Measurements from ENCODE around the gene PARP3. TPM values are rescaled to one million over a fixed set of nuclear protein-coding genes. Genes with fewer than 3 reads are reported as not detected.
"Not testable (repeated sequence)": the region's sequence is repeated elsewhere in the genome, so short reads cannot be mapped to it uniquely, and the experiment has no call there.

Gene PARP3
- total and polyA plus RNA-seq, 9 of the 15 experiments (the other 6 are each of a cell fraction or from before 2014, with no cell fraction given), result 0.46 to 6.6 (median 4.5) TPM

- ATAC-seq; in situ Hi-C loops (cut with MboI); FAIRE-seq; H3K9me3 ChIP-seq (replicated peaks; ENCODE audit: control insufficient read depth, insufficient read depth, low read depth, low read length); H3K9me1 ChIP-seq (ENCODE audit: control insufficient read depth, insufficient read depth, low read length); BruUV-seq (replicated peaks); H3K4me3 ChIP-seq; H3K4me2 ChIP-seq (ENCODE audit: insufficient read depth, low read length); CTCF ChIA-PET (ENCODE audit: low intra/inter-chr PET ratio); intact Hi-C loops (cut with micrococcal nuclease); H4K20me1 ChIP-seq (replicated peaks; ENCODE audit: control insufficient read depth, insufficient read depth, low read length); H3K27me3 ChIP-seq (ENCODE audit: control insufficient read depth in 2 of 2, insufficient read depth in 2 of 2, low read length in 2 of 2); H3K9ac ChIP-seq (ENCODE audit: insufficient read depth in 1 of 2, low read depth in 2 of 2, low read length in 2 of 2); H2AFZ ChIP-seq (ENCODE audit: low read depth, low read length); DNase-seq (ENCODE audit: extremely low read depth in 1 of 4, low spot score in 3 of 4): not testable (repeated sequence)
- 98% methylated on average over 7 of the region's 38 CpGs for WGBS (ENCODE audit: insufficient coverage, low coverage, missing lambda C conversion rate)
- peak overlapping the region; percentile 46; the same call in 1 of the 3 replicates for H3K27ac ChIP-seq (ENCODE audit: extremely low read depth, low read depth, low read length)
- H3K79me2 ChIP-seq (ENCODE audit: control insufficient read depth, insufficient read depth, low read length), result peaks cover 42% of the 10 kb centered on the region
- POLR2A ChIA-PET, result interaction anchor here (0.6 to 6.0 kb wide), 6 partner anchors 8 to 458 kb away, joined by 3 to 105 read pairs (median 5); partner anchors contain the start of genes ABHD14A, ABHD14B and ACY1
- TF ChIP-seq RBFOX2 (IDR thresholded peaks at IDR 0.05; ENCODE audit: low read depth, low read length) (peak; percentile 58), PTBP1 (IDR thresholded peaks at IDR 0.05; ENCODE audit: low read depth, low read length) (0 out of 2 replicates have a peak, but pooled peaks have one; percentile 5), POLR2G (IDR thresholded peaks at IDR 0.05; ENCODE audit: low read depth, low read length) (peak; percentile 62), ZBTB33 (CRISPR knock-in tag; IDR thresholded peaks at IDR 0.05) (peak; percentile 91), TFAP4 (CRISPR knock-in tag; IDR thresholded peaks at IDR 0.05; ENCODE audit: borderline replicate concordance) (peak; percentile 17; the same call in 1 of the 2 replicates)
- H3K36me3 ChIP-seq (ENCODE audit: control insufficient read depth, insufficient read depth, low read length), result peaks cover 59% of the 10 kb centered on the region
- H3K4me1 ChIP-seq (replicated peaks in 1 of 2; ENCODE audit: control insufficient read depth in 2 of 2, insufficient read depth in 2 of 2, low read length in 2 of 2), result peaks cover 36 to 55% of the 10 kb centered on the region in 2 experiments
These were observed 48.4 kb downstream of the PARP3 start for GRCh38 chr3:51990501-51990971.
